Liver (tissue), 9 donors: Measurements from ENCODE around the gene FAM228B. TPM values are rescaled to one million over a fixed set of nuclear protein-coding genes. Genes with fewer than 3 reads are reported as not detected.

ENCODE experiments used
- DNase-seq: peaks from one replicate; pipeline ENCODE4 v3.0.0-alpha.2; 2017; ENCODE audit warnings: low spot score
- H3K27ac ChIP-seq, 2 donors: one replicate each; pipeline ENCODE4 v1.7.0; 2013; ENCODE audit warnings: inconsistent platforms in 2 of 2, low read length in 2 of 2, control low read depth in 1 of 2, low read depth in 1 of 2, mild to moderate bottlenecking in 1 of 2
- H3K27me3 ChIP-seq, 4 donors: one replicate each; pipeline versions ENCODE4 v1.6.1 to v1.7.0; 2013; ENCODE audit warnings: low read length in 3 of 4, inconsistent platforms in 1 of 4, mild to moderate bottlenecking in 1 of 4, moderate library complexity in 1 of 4; ENCODE audit not compliant: control insufficient read depth in 4 of 4, insufficient read depth in 4 of 4
- H3K36me3 ChIP-seq, 4 donors: one replicate each; pipeline versions ENCODE4 v1.6.1 to v1.7.0; 2013; ENCODE audit warnings: low read length in 3 of 4, mild to moderate bottlenecking in 3 of 4, low read depth in 1 of 4, moderate library complexity in 1 of 4; ENCODE audit not compliant: control insufficient read depth in 4 of 4, insufficient read depth in 3 of 4
- H3K4me1 ChIP-seq, 4 donors: one replicate each; pipeline versions ENCODE4 v1.6.1 to v1.7.0; 2013; ENCODE audit warnings: low read length in 3 of 4, mild to moderate bottlenecking in 3 of 4, moderate library complexity in 1 of 4; ENCODE audit not compliant: control insufficient read depth in 4 of 4, insufficient read depth in 4 of 4
- H3K4me3 ChIP-seq, 3 donors: one replicate each; pipeline versions ENCODE4 v1.6.1 to v1.7.0; 2013; ENCODE audit warnings: low read length in 3 of 3, control low read depth in 1 of 3, low read depth in 1 of 3, mild to moderate bottlenecking in 1 of 3
- H3K9ac ChIP-seq, 2 donors: one replicate each; pipeline ENCODE4 v1.7.0; 2013; ENCODE audit warnings: low read length in 2 of 2, mild to moderate bottlenecking in 2 of 2, moderate library complexity in 2 of 2, control low read depth in 1 of 2, low read depth in 1 of 2
- H3K9me3 ChIP-seq, 4 donors: one replicate each; pipeline versions ENCODE4 v1.6.1 to v1.7.0; 2013; ENCODE audit warnings: low read length in 3 of 4; ENCODE audit not compliant: control insufficient read depth in 4 of 4
- FOXA1 ChIP-seq: IDR thresholded peaks from 2 replicates; pipeline ENCODE4 v1.6.1; 2016; ENCODE audit warnings: antibody characterized with exemption
- HNF4G ChIP-seq: IDR thresholded peaks from 2 replicates; pipeline ENCODE4 v1.6.1; 2016; ENCODE audit warnings: antibody characterized with exemption
- RXRA ChIP-seq, 2 donors: IDR thresholded peaks; 2 replicates each; pipeline ENCODE4 v1.6.1; 2017 to 2018; ENCODE audit warnings: antibody characterized with exemption in 2 of 2, mild to moderate bottlenecking in 1 of 2
- YY1 ChIP-seq: IDR thresholded peaks from 2 replicates; pipeline ENCODE4 v1.6.1; 2016; ENCODE audit warnings: antibody characterized with exemption, mild to moderate bottlenecking
- WGBS: extraction: QIAGEN DNeasy Blood & Tissue Kit; methylation state at CpG from one replicate; pipeline ENCODE4 v1.1.7; 2013; 5-methylcytosine and 5-hydroxymethylcytosine counted together
- polyA plus RNA-seq, 2 donors: library from polyadenylated mRNA; stranded (reverse) in 1 of 2; unstranded in 1 of 2; fragments of 200-250 nt in 1 of 2; fragments of >200 nt in 1 of 2; fragmentation: Nextera tagmentation in 1 of 2; extraction: Ambion mirVana in 1 of 2; gene quantifications; one replicate each; pipeline versions ENCODE4 v1.2.1 to v1.2.3, GENCODE V29; 2013 to 2015
- total RNA-seq, 2 donors: library from RNA; depleted of rRNA; stranded (reverse); fragments of >200 nt; gene quantifications; one replicate each; pipeline ENCODE4 v1.2.3, GENCODE V29; 2014
- TF ChIP-seq, protein P1 (sequence below): IDR thresholded peaks from 2 replicates; pipeline ENCODE4 v1.6.1; 2016; ENCODE audit warnings: antibody characterized with exemption, mild to moderate bottlenecking
- donor health status: healthy.
- donor health status: healthy.
- donor health status: healthy.
- donor health status: healthy.
- donor health status: healthy.

FAM228B gene
- total and polyA plus RNA-seq, 4 donors, result 0.68 to 4.2 (median 3.8) TPM

DNA sequence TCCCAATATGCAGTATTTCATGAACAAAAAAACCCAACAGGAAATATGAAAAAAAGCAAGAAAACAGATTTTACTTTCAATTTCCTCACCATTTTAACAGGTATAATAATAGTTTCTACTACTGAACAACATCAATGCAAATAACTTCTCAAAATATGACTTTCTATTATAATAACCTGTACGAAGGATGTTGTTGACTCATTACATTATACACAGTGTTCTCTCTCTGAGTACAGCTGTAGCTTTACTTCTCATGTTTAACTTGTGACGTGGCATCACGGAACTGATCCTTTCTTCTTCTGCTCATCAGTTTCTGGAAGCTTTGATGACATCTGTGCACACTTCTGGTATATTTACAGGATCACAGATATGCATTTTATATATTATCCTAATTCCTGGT, 91.6 kb downstream of the FAM228B start:
- WGBS, result 92% methylated on average over 3 of the region's 3 CpGs
- Histone ChIP-seq H3K9ac (no peak overlapping the region), H3K4me1 (no peaks in the 10 kb centered on the region), H3K27ac (no peak overlapping the region), H3K4me3 (no peak overlapping the region), H3K36me3 (peaks cover 9 to 61% (median 33%) of the 10 kb centered on the region in 4 donors), H3K27me3 (no peaks in the 10 kb centered on the region), H3K9me3 (no peaks in the 10 kb centered on the region)
- no peak for DNase-seq
- TF ChIP-seq, protein P1, sequence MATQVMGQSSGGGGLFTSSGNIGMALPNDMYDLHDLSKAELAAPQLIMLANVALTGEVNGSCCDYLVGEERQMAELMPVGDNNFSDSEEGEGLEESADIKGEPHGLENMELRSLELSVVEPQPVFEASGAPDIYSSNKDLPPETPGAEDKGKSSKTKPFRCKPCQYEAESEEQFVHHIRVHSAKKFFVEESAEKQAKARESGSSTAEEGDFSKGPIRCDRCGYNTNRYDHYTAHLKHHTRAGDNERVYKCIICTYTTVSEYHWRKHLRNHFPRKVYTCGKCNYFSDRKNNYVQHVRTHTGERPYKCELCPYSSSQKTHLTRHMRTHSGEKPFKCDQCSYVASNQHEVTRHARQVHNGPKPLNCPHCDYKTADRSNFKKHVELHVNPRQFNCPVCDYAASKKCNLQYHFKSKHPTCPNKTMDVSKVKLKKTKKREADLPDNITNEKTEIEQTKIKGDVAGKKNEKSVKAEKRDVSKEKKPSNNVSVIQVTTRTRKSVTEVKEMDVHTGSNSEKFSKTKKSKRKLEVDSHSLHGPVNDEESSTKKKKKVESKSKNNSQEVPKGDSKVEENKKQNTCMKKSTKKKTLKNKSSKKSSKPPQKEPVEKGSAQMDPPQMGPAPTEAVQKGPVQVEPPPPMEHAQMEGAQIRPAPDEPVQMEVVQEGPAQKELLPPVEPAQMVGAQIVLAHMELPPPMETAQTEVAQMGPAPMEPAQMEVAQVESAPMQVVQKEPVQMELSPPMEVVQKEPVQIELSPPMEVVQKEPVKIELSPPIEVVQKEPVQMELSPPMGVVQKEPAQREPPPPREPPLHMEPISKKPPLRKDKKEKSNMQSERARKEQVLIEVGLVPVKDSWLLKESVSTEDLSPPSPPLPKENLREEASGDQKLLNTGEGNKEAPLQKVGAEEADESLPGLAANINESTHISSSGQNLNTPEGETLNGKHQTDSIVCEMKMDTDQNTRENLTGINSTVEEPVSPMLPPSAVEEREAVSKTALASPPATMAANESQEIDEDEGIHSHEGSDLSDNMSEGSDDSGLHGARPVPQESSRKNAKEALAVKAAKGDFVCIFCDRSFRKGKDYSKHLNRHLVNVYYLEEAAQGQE, result no peak
- TF ChIP-seq YY1 (no peak), HNF4G (no peak), RXRA (IDR thresholded peaks at IDR 0.05) (no peak), FOXA1 (no peak)

Other genes with a start within 250 kb of the FAM228B start
- 10 to 100 TPM; 16.1 to 16.2 TPM for gene ATAD2B, start 196.3 kb upstream of the FAM228B start, total RNA-seq
- gene ATAD2B, start 196.3 kb upstream of the FAM228B start, polyA plus RNA-seq, result 1 to 10 TPM; 2.3 to 6.8 TPM
- gene UBXN2A, start 183.0 kb upstream of the FAM228B start, total RNA-seq, result 1 to 10 TPM; 4.9 to 6.3 TPM
- 1 to 10 TPM; 2.7 to 4.8 TPM for gene UBXN2A, start 183.0 kb upstream of the FAM228B start, polyA plus RNA-seq
- gene MFSD2B, start 113.4 kb upstream of the FAM228B start, total RNA-seq, result 10 to 100 TPM in 1 of 2 donors, under 1 TPM in 1; 0.08 to 26.1 TPM
- under 1 TPM; 0.02 to 0.36 TPM for gene MFSD2B, start 113.4 kb upstream of the FAM228B start, polyA plus RNA-seq
- 1 to 10 TPM; 6.0 TPM for gene WDCP, start 76.1 kb upstream of the FAM228B start, total RNA-seq
- 1 to 10 TPM; 2.0 to 2.9 TPM for gene WDCP, start 76.1 kb upstream of the FAM228B start, polyA plus RNA-seq
- gene FKBP1B, start 73.7 kb upstream of the FAM228B start, total RNA-seq, result 10 to 100 TPM in 1 of 2 donors, 1 to 10 TPM in 1; 3.6 to 23.6 TPM
- 10 to 100 TPM in 1 of 2 donors, 1 to 10 TPM in 1; 7.8 to 15.3 TPM for gene FKBP1B, start 73.7 kb upstream of the FAM228B start, polyA plus RNA-seq
- gene SF3B6, start 47.1 kb upstream of the FAM228B start, total RNA-seq, result 10 to 100 TPM; 31.0 to 86.6 TPM
- gene SF3B6, start 47.1 kb upstream of the FAM228B start, polyA plus RNA-seq, result 100 to 1,000 TPM in 1 of 2 donors, 10 to 100 TPM in 1; 64.6 to 104 TPM
- 10 to 100 TPM in 1 of 2 donors, 1 to 10 TPM in 1; 10.0 to 19.5 TPM for gene TP53I3, start 38.6 kb upstream of the FAM228B start, total RNA-seq
- gene TP53I3, start 38.6 kb upstream of the FAM228B start, polyA plus RNA-seq, result 10 to 100 TPM in 1 of 2 donors, 1 to 10 TPM in 1; 6.6 to 11.4 TPM
- under 1 TPM in 1 of 2 donors, not detected in 1; 0.51 TPM for gene PFN4, start 135 bp upstream of the FAM228B start, total RNA-seq
- under 1 TPM; 0.12 to 0.40 TPM for gene PFN4, start 135 bp upstream of the FAM228B start, polyA plus RNA-seq
- gene FAM228A, start 51.6 kb downstream of the FAM228B start, total RNA-seq, result under 1 TPM; 0.05 to 0.17 TPM
- gene FAM228A, start 51.6 kb downstream of the FAM228B start, polyA plus RNA-seq, result under 1 TPM; 0.19 to 0.32 TPM
- 10 to 100 TPM; 21.1 to 32.4 TPM for gene ITSN2, start 237.1 kb downstream of the FAM228B start, total RNA-seq
- gene ITSN2, start 237.1 kb downstream of the FAM228B start, polyA plus RNA-seq, result 10 to 100 TPM; 10.1 to 22.1 TPM